GM12878 (cell line): Measurements from ENCODE around the gene PSAP. TPM values are rescaled to one million over a fixed set of nuclear protein-coding genes. Genes with fewer than 3 reads are reported as not detected.
A peak's percentile ranks its signal among the peaks of the same experiment; 100 is the strongest.

Experiments used
- BMI1 ChIP-seq: fragments of 450-650 bp; IDR thresholded peaks from 2 replicates; pipeline ENCODE4 v1.6.1; 2016; ENCODE audit warnings: mild to moderate bottlenecking, moderate library complexity, borderline replicate concordance
- CEBPZ ChIP-seq: fragments of 150-350 bp; IDR thresholded peaks from 2 replicates; pipeline ENCODE4 v1.6.1; 2016; ENCODE audit warnings: low read depth, low read length
- EGR1 ChIP-seq, 2 experiments: IDR thresholded peaks; 1 replicate in 1 of 2; 2 replicates in 1 of 2; pipeline ENCODE4 v1.6.1; 2011 to 2012; ENCODE audit warnings: low read depth in 2 of 2, low read length in 2 of 2, borderline replicate concordance in 1 of 2, mild to moderate bottlenecking in 1 of 2, moderate library complexity in 1 of 2
- GATAD2B ChIP-seq: fragments of 450-650 bp; conservative IDR thresholded peaks from 2 replicates; pipeline ENCODE4 v1.6.1; 2017; ENCODE audit warnings: low read depth, mild to moderate bottlenecking, moderate library complexity
- IKZF1 ChIP-seq: fragments of 450-650 bp; conservative IDR thresholded peaks from 2 replicates; pipeline ENCODE4 v1.6.1; 2017; ENCODE audit warnings: antibody characterized with exemption, mild to moderate bottlenecking
- MTA2 ChIP-seq: fragments of 450-650 bp; IDR thresholded peaks from 2 replicates; pipeline ENCODE4 v1.6.1; 2016; ENCODE audit warnings: low read depth, mild to moderate bottlenecking, moderate library complexity
- NBN ChIP-seq: fragments of 450-650 bp; IDR thresholded peaks from 2 replicates; pipeline ENCODE4 v1.6.1; 2016
- POLR2A ChIP-seq: IDR thresholded peaks from 2 replicates; pipeline ENCODE4 v1.6.1; 2011; ENCODE audit warnings: low read depth, mild to moderate bottlenecking, low read length
- POU2F2 ChIP-seq: IDR thresholded peaks from 3 replicates; pipeline ENCODE4 v1.6.1; 2011; ENCODE audit warnings: low read depth, mild to moderate bottlenecking, low read length, borderline replicate concordance
- SRF ChIP-seq, 2 experiments: IDR thresholded peaks; 2 replicates each; pipeline ENCODE4 v1.6.1; 2011; ENCODE audit warnings: low read depth in 2 of 2, low read length in 2 of 2, mild to moderate bottlenecking in 1 of 2, moderate library complexity in 1 of 2
- ZNF24 ChIP-seq: fragments of 450-650 bp; IDR thresholded peaks from 2 replicates; pipeline ENCODE4 v1.6.1; 2017; ENCODE audit warnings: antibody characterized with exemption, mild to moderate bottlenecking
- ZNF592 ChIP-seq: fragments of 450-650 bp; IDR thresholded peaks from 2 replicates; pipeline ENCODE4 v1.6.1; 2017; ENCODE audit warnings: mild to moderate bottlenecking, moderate library complexity
- ZNF687 ChIP-seq: fragments of 450-650 bp; IDR thresholded peaks from 2 replicates; pipeline ENCODE4 v1.6.1; 2017; ENCODE audit warnings: mild to moderate bottlenecking, moderate library complexity
- polyA plus RNA-seq, 11 experiments: library from polyadenylated mRNA; depleted of rRNA in 4 of 11; unstranded in 6 of 11; stranded (reverse) in 5 of 11; fragments of >200 nt; fragmentation: Nextera tagmentation in 4 of 11; fragmentation: Illumina TruSeq in 1 of 11; extraction: Ambion mirVana in 4 of 11; extraction: Trizol in 1 of 11; gene quantifications; 1 replicate in 1 of 11; 2 replicates in 10 of 11; pipeline versions ENCODE4 v1.2.1 to v1.2.3, GENCODE V29; 2011 to 2016; ENCODE audit warnings: inconsistent platforms in 2 of 11, missing spikeins in 2 of 11, low read depth in 1 of 11
- total RNA-seq, 4 experiments: library from RNA; depleted of rRNA in 3 of 4; stranded (reverse); fragments of >200 nt in 3 of 4; fragmentation: Illumina TruSeq in 1 of 4; extraction: Trizol in 1 of 4; gene quantifications; 2 replicates each; pipeline versions ENCODE4 v1.2.1 to v1.2.3, GENCODE V29; 2013 to 2021
- TF ChIP-seq, protein P1 (sequence below): fragments of 450-650 bp; formaldehyde crosslinking; IDR thresholded peaks from 2 replicates; pipeline ENCODE4 v1.4.0; 2022; ENCODE audit warnings: mild to moderate bottlenecking, moderate library complexity

PSAP gene
- total and polyA plus RNA-seq, 10 of the 15 experiments (the other 5 are each of a cell fraction or from before 2014, with no cell fraction given), result 178 to 336 (median 286) TPM

GRCh38 chr10:71888623-71889387 is 37.8 kb upstream of the PSAP start (continued):
- TF ChIP-seq CEBPZ, result no peak
- TF ChIP-seq EGR1 (IDR thresholded peaks at IDR 0.05; ENCODE audit: borderline replicate concordance in 1 of 2, low read depth in 2 of 2, low read length in 2 of 2), result peak in 1 of 2 experiments; percentile 21; a peak in 2 of 3 replicates
- TF ChIP-seq MTA2, result peak; percentile 66
- TF ChIP-seq SRF (IDR thresholded peaks at IDR 0.05; ENCODE audit: low read depth in 2 of 2, low read length in 2 of 2), result 0 out of 4 replicates have a peak, but pooled peaks of 1 of the 2 experiments have one; percentile 10
- TF ChIP-seq IKZF1, result peak; percentile 94
- no peak for TF ChIP-seq ZNF24
- TF ChIP-seq ZNF687, result 0 out of 2 replicates have a peak, but pooled peaks have one; percentile 25
- TF ChIP-seq NBN, result 0 out of 2 replicates have a peak, but pooled peaks have one; percentile 47
- peak; percentile 82 for TF ChIP-seq POLR2A
- TF ChIP-seq, protein P1, sequence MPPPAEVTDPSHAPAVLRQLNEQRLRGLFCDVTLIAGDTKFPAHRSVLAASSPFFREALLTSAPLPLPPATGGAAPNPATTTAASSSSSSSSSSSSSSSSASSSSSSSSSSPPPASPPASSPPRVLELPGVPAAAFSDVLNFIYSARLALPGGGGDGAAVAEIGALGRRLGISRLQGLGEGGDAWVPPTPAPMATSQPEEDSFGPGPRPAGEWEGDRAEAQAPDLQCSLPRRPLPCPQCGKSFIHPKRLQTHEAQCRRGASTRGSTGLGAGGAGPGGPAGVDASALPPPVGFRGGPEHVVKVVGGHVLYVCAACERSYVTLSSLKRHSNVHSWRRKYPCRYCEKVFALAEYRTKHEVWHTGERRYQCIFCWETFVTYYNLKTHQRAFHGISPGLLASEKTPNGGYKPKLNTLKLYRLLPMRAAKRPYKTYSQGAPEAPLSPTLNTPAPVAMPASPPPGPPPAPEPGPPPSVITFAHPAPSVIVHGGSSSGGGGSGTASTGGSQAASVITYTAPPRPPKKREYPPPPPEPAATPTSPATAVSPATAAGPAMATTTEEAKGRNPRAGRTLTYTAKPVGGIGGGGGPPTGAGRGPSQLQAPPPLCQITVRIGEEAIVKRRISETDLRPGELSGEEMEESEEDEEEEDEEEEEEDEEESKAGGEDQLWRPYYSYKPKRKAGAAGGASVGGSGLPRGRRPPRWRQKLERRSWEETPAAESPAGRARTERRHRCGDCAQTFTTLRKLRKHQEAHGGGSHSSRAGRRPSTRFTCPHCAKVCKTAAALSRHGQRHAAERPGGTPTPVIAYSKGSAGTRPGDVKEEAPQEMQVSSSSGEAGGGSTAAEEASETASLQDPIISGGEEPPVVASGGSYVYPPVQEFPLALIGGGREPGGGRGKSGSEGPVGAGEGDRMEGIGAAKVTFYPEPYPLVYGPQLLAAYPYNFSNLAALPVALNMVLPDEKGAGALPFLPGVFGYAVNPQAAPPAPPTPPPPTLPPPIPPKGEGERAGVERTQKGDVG (CRISPR knock-in tag), result no peak
- no peak for TF ChIP-seq ZNF592
- TF ChIP-seq BMI1, result no peak
- TF ChIP-seq POU2F2, result peak; percentile 7; the same call in 1 of the 3 replicates
- TF ChIP-seq GATAD2B, result peak; percentile 73
